ENCODE results near the gene HSDL2.
"Not testable (repeated sequence)": the region's sequence is repeated elsewhere in the genome, so short reads cannot be mapped to it uniquely, and the experiment has no call there.

HSDL2 gene

DNA sequence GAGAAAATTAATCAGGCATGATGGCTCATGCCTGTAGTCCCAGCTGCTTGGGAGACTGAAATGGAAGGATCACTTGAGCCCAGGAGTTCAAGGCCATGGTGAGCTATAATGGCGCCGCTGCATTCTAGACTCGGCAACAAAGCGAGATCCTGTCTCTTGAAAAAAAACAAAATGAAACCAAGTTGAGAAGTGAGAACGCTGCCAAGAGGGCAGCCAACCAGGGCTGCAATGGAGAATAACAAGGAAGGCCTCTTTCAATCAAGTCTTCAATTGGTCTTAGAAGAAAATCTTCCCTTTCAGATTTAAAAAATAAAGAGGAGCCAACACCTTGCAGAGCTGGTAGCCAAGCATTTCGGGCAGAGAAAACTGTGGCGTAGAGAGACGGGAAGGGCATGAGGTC lies 121.4 kb downstream of the HSDL2 start:
- DNase-seq (ENCODE audit: low read depth): no peak

DNA sequence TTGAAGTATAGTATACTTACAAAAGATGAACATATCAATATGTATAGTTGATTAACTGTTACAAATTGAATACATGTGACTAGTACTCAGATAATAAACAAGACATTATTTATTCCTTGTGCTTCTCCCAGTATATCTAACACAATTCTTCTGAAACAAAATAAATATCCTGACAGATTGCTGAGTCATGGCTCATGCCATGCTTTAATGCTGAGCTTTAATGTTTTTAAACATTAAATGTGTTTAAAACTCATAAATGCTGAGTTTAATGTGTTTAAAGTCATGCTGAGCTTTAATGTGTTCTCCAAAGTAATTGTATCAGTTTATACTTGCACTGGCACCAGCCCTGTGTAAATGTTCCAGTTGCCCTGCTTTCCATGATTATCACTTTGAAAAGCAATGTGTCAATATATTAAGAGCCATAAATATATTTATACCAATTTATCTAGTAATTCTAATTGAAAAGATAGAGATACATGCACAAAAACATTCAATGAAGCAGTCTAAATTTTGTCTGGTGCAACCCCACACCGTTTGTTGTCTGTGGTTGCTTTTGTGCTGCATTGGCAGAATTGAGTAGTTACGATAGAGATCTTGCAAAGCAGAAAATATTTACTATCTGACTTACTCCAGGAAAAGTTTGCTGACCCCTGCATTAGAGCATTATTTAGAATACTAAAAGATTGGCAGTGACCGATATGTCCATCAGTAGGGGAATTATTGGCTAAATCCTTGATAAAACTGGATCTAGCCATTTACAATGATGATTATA lies 122.5 kb downstream of the HSDL2 start:
- no peak for DNase-seq (ENCODE audit: low read depth)

DNA sequence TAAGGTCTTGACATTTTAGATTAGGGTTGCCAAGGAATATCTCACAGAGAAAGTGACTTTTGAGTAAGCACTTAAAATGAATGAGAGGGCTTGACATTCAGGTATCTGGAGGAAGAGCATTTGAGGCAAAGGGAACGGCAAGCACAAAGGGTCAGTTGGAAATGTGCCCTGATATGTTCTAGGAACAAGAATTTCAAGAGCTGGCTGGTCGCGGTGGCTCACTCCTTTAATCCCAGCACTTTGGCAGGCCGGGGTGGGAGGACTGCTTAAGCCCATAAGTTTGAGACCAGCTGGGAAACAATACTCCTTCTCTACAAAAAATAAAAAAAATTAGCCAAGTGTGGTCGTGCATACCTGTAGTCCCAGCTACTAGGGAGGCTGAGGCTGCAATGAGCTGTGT lies 123.3 kb downstream of the HSDL2 start:
- no peak for DNase-seq (ENCODE audit: low read depth)

DNA sequence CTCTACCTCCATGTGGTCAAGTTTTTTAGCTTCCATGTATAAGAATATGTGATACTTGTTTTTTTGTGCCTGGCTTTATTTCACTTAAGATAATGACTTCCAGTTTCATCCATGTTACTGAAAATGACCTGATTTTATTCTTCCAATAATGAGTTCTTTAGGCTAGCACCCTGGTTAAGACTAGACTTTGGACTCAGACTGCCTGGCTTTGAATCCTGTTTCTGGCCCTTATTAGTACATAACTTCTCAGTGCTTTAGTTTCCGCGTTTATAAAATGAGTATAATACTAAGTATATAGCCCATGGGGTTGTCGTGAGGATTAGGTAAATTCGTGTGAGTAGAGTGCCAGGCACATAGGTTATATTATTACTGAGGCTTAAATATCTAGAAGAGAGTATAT lies 125.2 kb downstream of the HSDL2 start:
- DNase-seq (ENCODE audit: low read depth): no peak

DNA sequence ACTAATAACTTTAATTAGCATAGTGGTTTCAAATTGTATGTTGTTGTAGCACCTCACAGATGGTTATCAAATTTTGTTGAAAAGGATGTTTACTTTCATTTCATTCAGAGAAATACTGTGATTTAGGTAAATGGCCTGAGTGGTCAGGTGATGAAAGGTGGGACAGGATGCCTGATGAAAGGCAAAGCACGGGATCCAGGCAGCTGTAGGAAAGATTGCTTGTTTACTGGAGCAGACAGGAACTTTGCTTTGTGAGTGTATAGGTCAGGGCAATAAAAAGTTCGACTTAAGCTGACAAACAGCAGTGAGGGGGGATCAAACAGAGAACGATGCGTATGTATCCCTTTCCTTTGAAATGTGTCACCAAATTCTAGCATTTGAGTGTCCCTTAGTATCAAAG lies 125.7 kb downstream of the HSDL2 start:
- DNase-seq (ENCODE audit: low read depth): no peak

DNA sequence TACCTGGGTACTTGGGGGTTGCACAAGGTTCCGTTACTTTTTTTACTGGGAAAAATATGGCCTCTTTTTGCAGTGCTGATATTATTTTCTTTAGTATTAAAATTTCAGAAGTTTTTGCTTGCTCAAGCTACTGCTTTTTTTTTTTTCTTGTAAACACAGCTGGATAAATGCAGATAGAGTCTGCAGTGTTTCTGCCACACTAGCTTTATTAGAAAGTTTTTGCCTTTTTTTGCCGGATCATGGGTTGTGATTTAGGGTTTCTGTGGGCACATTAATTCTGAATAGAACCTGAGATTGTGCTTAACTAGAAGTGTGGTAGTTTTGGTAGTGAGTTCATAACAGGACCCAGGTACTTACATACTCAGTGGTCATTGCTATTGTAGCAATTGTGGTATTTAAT lies 126.7 kb downstream of the HSDL2 start:
- no peak for DNase-seq (ENCODE audit: low read depth)

DNA sequence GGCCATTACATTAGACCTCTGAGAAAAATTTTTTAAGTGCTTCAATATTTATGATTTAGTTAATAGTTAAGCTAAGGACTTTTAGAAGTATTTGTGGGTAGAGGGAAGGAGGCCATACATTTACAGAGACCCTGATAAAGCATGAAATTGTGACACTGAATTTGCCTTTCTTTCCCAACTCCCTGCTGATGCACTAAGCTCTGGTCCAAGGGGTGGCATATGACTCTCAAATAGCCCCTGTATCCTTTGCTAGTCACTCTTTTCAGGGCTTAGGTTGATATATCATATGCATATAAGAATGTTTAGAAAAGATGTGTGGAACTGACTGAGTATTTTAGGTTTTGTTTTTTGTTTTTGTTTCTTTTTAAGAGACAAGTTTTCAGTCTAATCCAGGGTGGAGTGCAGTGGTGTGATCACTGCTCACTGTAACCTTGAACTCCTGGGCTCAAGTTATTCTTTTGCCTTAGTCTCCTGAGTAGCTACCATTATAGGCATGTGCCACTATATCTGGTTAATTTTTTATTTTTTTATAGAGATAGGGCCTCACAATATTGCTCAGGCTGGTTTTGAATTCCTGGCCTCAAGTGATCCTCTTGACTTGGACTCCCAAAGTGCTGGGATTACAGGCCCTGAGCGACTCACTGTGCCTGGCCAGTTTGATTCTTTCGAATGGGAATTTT lies 127.2 kb downstream of the HSDL2 start:
- DNase-seq (ENCODE audit: low read depth): no peak

DNA sequence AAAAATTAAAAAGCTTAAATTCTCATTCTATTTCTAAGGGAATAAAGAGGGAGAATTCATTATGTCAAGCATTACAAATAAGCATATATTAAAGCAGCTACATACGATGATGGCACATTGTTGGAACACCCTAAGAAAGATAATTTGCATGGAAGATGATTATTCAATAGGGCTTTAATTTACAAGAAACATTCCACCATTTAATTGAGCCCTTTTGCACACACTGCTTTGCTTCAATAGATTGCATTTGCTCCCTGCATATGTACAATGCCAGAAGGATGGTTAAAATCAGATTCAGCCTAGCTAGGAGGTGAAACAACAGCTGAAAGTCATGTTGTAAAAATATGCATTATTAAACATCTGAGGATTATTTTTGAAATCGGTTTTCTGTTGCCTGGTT lies 128.5 kb downstream of the HSDL2 start:
- no peak for DNase-seq (ENCODE audit: low read depth)

DNA sequence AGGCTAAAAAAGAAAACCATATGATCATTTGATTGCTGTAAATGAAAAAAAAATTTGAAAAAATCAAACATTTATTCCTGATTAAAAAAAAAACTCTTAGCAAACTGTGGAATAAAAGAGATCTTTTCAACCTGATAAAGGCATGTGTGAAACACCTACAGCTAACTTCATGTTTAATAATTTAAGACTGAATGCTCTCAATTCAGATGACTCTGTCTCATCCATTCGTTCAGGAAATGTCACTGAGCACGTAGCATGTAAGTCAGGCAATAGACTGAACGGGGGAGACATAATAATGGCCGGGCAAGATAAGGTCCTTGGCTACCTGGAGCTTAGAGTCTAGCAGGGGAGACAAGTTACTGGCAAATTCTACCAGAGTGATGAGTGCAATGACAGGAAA lies 132.5 kb downstream of the HSDL2 start:
- DNase-seq (ENCODE audit: low read depth): not testable (repeated sequence)

DNA sequence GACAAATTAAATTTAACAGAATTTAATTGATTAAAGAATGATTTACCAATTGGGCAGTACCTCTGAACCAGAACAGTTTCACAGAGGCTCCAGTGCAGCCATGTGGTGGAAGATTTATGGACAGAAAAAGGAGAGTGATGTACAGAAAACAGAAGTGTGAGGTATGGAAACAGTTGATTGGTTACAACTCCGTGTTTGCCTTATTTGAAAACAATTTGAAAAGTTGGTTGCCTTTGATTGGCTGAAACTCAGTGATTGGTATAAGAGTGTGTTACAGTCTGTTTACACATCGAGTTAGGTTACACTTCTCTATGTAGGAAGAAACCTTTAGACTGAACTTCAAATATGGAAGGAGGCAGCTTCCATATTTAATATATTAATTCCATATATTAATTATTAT lies 136.9 kb downstream of the HSDL2 start:
- DNase-seq (ENCODE audit: low read depth): no peak

DNA sequence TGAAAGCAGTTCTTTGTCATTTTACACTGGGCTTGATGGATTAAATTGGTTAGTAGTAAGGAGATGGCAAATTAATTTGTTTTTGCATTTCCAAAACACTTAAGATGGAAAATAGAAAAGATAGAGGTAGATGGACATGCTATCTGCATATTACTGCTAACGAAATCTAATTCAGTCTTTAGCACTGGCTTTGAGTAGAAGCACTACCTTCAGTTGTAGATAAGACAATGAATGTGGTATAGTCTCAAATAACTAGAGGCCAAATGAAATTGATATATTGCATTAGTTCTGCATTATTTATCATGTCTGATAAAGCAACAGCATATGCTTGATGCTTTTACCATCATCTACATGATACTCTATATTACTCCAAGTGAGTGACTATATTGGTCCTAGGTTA lies 140.2 kb downstream of the HSDL2 start:
- DNase-seq (ENCODE audit: low read depth): no peak

DNA sequence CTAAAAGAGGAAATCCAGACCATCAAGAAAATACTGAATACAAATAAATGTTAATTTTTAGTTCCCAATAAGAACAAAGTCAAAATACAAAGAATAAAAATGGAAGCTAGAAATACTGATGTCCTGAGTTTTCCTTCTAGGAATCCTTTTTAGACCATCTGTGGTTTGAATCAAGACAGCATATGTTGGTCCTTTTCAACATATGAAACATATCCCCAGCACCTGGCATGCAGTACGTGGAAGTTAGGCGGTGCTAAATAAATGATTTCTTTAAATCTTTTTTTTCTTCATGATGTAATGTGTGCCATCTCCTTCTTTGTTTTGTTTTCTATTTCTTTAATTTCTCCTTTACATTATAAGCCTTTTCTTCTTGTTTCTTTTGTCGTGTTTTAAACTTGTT lies 140.7 kb downstream of the HSDL2 start:
- DNase-seq (ENCODE audit: low read depth): no peak
